ENCODE measurements around the gene ATM.

The ATM gene

DNA sequence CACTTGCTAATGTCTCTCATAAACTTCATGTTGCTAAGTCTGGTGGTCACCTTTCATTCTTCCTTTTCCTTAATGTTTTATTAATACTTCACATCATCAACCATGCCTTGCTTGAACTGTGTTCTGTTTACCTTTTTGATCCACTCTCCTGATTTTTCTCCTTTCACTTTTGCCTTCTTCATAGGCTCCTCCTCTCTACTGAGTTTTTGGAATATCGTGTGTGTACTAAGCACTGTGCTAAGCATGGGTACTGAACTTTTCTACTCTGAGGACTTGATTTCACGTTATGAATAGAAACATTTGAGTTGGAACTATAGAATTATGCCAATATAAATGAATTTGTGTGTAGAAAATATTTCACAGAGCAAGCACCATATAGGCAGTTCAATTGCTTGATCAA lies 90.6 kb downstream of the ATM start:
- H3K14ac ChIP-seq (ENCODE audit: low read length in 2 of 2) = no peak overlapping the region
- H2BK120ac ChIP-seq (ENCODE audit: low read depth, low read length) = no peak overlapping the region
- no peak overlapping the region for H3K4ac ChIP-seq (ENCODE audit: low read depth in 1 of 2, low read length in 2 of 2)
- no peaks in the 10 kb centered on the region for H3K9me3 ChIP-seq (ENCODE audit: control insufficient read depth, low read length)
- H3K4me3 ChIP-seq (ENCODE audit: insufficient read depth in 1 of 2, low read depth in 1 of 2, low read length in 2 of 2) = no peak overlapping the region
- no peak overlapping the region for H2BK12ac ChIP-seq (ENCODE audit: low read length in 2 of 2)
- H3K36me3 ChIP-seq (ENCODE audit: control insufficient read depth in 1 of 2, insufficient read depth in 2 of 2, low read depth in 1 of 2, low read length in 2 of 2) = peaks cover 12 to 86% of the 10 kb centered on the region in 2 experiments
- no peak overlapping the region for H3K4me2 ChIP-seq (ENCODE audit: low read length, poor library complexity, severe bottlenecking)
- H3K79me1 ChIP-seq (replicated peaks; ENCODE audit: low read length, poor library complexity, severe bottlenecking) = peaks cover 3% of the 10 kb centered on the region
- H4K91ac ChIP-seq (ENCODE audit: low read length) = no peak overlapping the region
- no peak for DNase-seq
- no CpG with 5 or more reads among the region's 2 CpGs for WGBS
- H4K8ac ChIP-seq (ENCODE audit: low read length) = no peak overlapping the region
- H2BK15ac ChIP-seq (ENCODE audit: low read depth, poor library complexity, severe bottlenecking) = no peak overlapping the region
- H3K9ac ChIP-seq (ENCODE audit: low read length) = no peak overlapping the region
- no peaks in the 10 kb centered on the region for H3K4me1 ChIP-seq (ENCODE audit: control insufficient read depth, insufficient read depth, low read depth, low read length)
- H2BK5ac ChIP-seq (ENCODE audit: low read depth, low read length, poor library complexity, severe bottlenecking) = no peak overlapping the region
- H3K18ac ChIP-seq (ENCODE audit: low read depth in 1 of 2, low read length in 2 of 2) = no peak overlapping the region
- H2AFZ ChIP-seq (ENCODE audit: low read depth, low read length) = no peak overlapping the region
- H3K23ac ChIP-seq (ENCODE audit: low read length in 2 of 2) = no peak overlapping the region
- no peaks in the 10 kb centered on the region for H3K27me3 ChIP-seq (ENCODE audit: control insufficient read depth in 1 of 2, insufficient read depth in 1 of 2, low read length in 2 of 2)
- H3K27ac ChIP-seq (ENCODE audit: low read length, poor library complexity, severe bottlenecking) = no peak overlapping the region
- H2AK5ac ChIP-seq (ENCODE audit: low read length, severe bottlenecking) = no peak overlapping the region

DNA sequence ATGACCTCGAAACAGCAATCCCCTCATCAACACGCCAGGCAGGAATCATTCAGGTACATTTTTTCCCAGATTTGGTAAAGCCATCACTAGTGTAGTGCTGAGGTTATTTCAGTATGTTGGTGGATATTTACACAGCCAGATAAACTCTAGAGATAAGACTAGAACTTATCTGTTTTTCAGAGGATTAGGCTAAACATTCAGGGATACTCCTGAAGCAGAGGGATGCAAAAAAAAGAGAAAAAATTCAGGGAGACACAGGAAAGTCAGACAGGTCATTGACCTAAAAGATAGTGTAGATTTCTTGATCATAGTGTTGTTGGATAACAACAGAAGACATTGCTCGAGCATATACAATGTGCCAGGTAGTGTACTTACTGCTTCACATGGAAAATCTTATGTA lies 93.2 kb downstream of the ATM start:
- Histone ChIP-seq H2BK120ac (ENCODE audit: low read depth, low read length) (no peak overlapping the region), H3K4ac (ENCODE audit: low read depth in 1 of 2, low read length in 2 of 2) (no peak overlapping the region), H2BK12ac (ENCODE audit: low read length in 2 of 2) (no peak overlapping the region), H3K14ac (ENCODE audit: low read length in 2 of 2) (no peak overlapping the region), H3K9ac (ENCODE audit: low read length) (no peak overlapping the region), H3K27ac (ENCODE audit: low read length, poor library complexity, severe bottlenecking) (no peak overlapping the region), H4K91ac (ENCODE audit: low read length) (no peak overlapping the region), H3K18ac (ENCODE audit: low read depth in 1 of 2, low read length in 2 of 2) (no peak overlapping the region), H2AFZ (ENCODE audit: low read depth, low read length) (no peak overlapping the region), H2BK5ac (ENCODE audit: low read depth, low read length, poor library complexity, severe bottlenecking) (no peak overlapping the region), H3K4me1 (ENCODE audit: control insufficient read depth, insufficient read depth, low read depth, low read length) (no peaks in the 10 kb centered on the region), H4K8ac (ENCODE audit: low read length) (no peak overlapping the region), H2AK5ac (ENCODE audit: low read length, severe bottlenecking) (no peak overlapping the region), H3K36me3 (ENCODE audit: control insufficient read depth in 1 of 2, insufficient read depth in 2 of 2, low read depth in 1 of 2, low read length in 2 of 2) (peaks cover 13 to 85% of the 10 kb centered on the region in 2 experiments), H3K23ac (ENCODE audit: low read length in 2 of 2) (no peak overlapping the region), H3K4me2 (ENCODE audit: low read length, poor library complexity, severe bottlenecking) (no peak overlapping the region), H2BK15ac (ENCODE audit: low read depth, poor library complexity, severe bottlenecking) (no peak overlapping the region), H3K79me1 (replicated peaks; ENCODE audit: low read length, poor library complexity, severe bottlenecking) (peaks cover 2% of the 10 kb centered on the region), H3K27me3 (ENCODE audit: control insufficient read depth in 1 of 2, insufficient read depth in 1 of 2, low read length in 2 of 2) (no peaks in the 10 kb centered on the region), H3K9me3 (ENCODE audit: control insufficient read depth, low read length) (no peaks in the 10 kb centered on the region), H3K4me3 (ENCODE audit: insufficient read depth in 1 of 2, low read depth in 1 of 2, low read length in 2 of 2) (no peak overlapping the region)
- 100% methylated on average over 1 of the region's 3 CpGs for WGBS
- DNase-seq = no peak

DNA sequence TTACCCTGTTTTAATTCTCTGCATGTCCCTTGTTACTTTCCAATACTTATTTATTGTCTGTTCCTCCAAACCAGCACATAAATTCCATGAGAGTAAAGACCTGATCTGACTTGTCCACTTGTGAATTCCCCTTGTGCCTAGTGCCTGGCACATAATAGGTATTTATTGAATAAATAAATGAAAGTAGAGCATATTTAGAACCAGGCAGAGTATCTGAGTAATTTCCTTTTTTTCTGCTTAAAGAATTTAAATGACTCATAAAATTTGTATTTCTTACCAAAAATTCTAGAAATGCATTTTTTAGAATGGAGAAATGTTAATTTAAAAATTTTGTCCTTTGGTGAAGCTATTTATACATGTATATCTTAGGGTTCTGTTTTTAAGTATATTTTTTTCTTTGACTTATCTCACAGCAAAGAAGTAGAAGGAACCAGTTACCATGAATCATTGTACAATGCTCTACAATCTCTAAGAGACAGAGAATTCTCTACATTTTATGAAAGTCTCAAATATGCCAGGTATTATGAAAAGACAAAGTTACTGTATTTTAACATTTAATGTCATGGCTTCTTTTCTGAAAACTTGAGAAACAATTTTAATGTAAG lies 96.8 kb downstream of the ATM start:
- H3K4me2 ChIP-seq (ENCODE audit: low read length, poor library complexity, severe bottlenecking) = no peak overlapping the region
- no peak overlapping the region for H2BK12ac ChIP-seq (ENCODE audit: low read length in 2 of 2)
- no peak overlapping the region for H3K23ac ChIP-seq (ENCODE audit: low read length in 2 of 2)
- no peaks in the 10 kb centered on the region for H3K4me1 ChIP-seq (ENCODE audit: control insufficient read depth, insufficient read depth, low read depth, low read length)
- H2BK15ac ChIP-seq (ENCODE audit: low read depth, poor library complexity, severe bottlenecking) = no peak overlapping the region
- H4K8ac ChIP-seq (ENCODE audit: low read length) = no peak overlapping the region
- H3K36me3 ChIP-seq (ENCODE audit: control insufficient read depth in 1 of 2, insufficient read depth in 2 of 2, low read depth in 1 of 2, low read length in 2 of 2) = peaks cover 18 to 75% of the 10 kb centered on the region in 2 experiments
- no peaks in the 10 kb centered on the region for H3K9me3 ChIP-seq (ENCODE audit: control insufficient read depth, low read length)
- H3K9ac ChIP-seq (ENCODE audit: low read length) = no peak overlapping the region
- H2BK120ac ChIP-seq (ENCODE audit: low read depth, low read length) = no peak overlapping the region
- H2AFZ ChIP-seq (ENCODE audit: low read depth, low read length) = no peak overlapping the region
- no peak overlapping the region for H3K4me3 ChIP-seq (ENCODE audit: insufficient read depth in 1 of 2, low read depth in 1 of 2, low read length in 2 of 2)
- no peak for DNase-seq
- H3K27ac ChIP-seq (ENCODE audit: low read length, poor library complexity, severe bottlenecking) = no peak overlapping the region
- no peak overlapping the region for H3K14ac ChIP-seq (ENCODE audit: low read length in 2 of 2)
- no peak overlapping the region for H4K91ac ChIP-seq (ENCODE audit: low read length)
- no peak overlapping the region for H2BK5ac ChIP-seq (ENCODE audit: low read depth, low read length, poor library complexity, severe bottlenecking)
- no peak overlapping the region for H3K4ac ChIP-seq (ENCODE audit: low read depth in 1 of 2, low read length in 2 of 2)
- H3K79me1 ChIP-seq (replicated peaks; ENCODE audit: low read length, poor library complexity, severe bottlenecking) = peaks cover 4% of the 10 kb centered on the region
- no peak overlapping the region for H2AK5ac ChIP-seq (ENCODE audit: low read length, severe bottlenecking)
- H3K27me3 ChIP-seq (ENCODE audit: control insufficient read depth in 1 of 2, insufficient read depth in 1 of 2, low read length in 2 of 2) = no peaks in the 10 kb centered on the region
- no peak overlapping the region for H3K18ac ChIP-seq (ENCODE audit: low read depth in 1 of 2, low read length in 2 of 2)

DNA sequence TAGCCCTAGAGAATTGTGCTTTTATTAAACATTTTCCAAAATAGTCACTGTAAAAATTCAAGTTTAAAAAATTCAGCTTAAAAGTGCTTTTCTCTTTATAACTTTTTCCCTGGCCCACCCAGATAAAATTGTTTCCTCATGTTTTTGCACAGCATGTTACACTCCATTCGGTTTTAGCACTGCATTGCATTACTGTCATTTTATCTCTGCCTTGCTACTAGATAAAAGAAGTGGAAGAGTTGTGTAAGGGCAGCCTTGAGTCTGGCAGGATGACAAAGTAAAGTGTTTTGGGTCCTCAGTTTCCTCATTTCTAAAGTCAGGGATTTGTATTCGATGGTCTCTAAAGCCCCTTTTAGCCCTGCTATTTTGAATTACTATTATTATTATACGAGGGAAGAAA lies 99.8 kb downstream of the ATM start:
- Histone ChIP-seq H4K91ac (ENCODE audit: low read length) (no peak overlapping the region), H2BK12ac (ENCODE audit: low read length in 2 of 2) (no peak overlapping the region), H4K8ac (ENCODE audit: low read length) (no peak overlapping the region), H3K9ac (ENCODE audit: low read length) (no peak overlapping the region), H3K27me3 (ENCODE audit: control insufficient read depth in 1 of 2, insufficient read depth in 1 of 2, low read length in 2 of 2) (no peaks in the 10 kb centered on the region), H3K4me3 (ENCODE audit: insufficient read depth in 1 of 2, low read depth in 1 of 2, low read length in 2 of 2) (no peak overlapping the region), H2BK15ac (ENCODE audit: low read depth, poor library complexity, severe bottlenecking) (no peak overlapping the region), H3K27ac (ENCODE audit: low read length, poor library complexity, severe bottlenecking) (no peak overlapping the region), H3K4me1 (ENCODE audit: control insufficient read depth, insufficient read depth, low read depth, low read length) (no peaks in the 10 kb centered on the region), H3K23ac (ENCODE audit: low read length in 2 of 2) (no peak overlapping the region), H3K14ac (ENCODE audit: low read length in 2 of 2) (no peak overlapping the region), H3K4ac (ENCODE audit: low read depth in 1 of 2, low read length in 2 of 2) (no peak overlapping the region), H3K9me3 (ENCODE audit: control insufficient read depth, low read length) (no peaks in the 10 kb centered on the region), H3K79me1 (replicated peaks; ENCODE audit: low read length, poor library complexity, severe bottlenecking) (peaks cover 4% of the 10 kb centered on the region), H2BK120ac (ENCODE audit: low read depth, low read length) (no peak overlapping the region), H2AFZ (ENCODE audit: low read depth, low read length) (no peak overlapping the region), H3K36me3 (ENCODE audit: control insufficient read depth in 1 of 2, insufficient read depth in 2 of 2, low read depth in 1 of 2, low read length in 2 of 2) (peaks cover 18 to 77% of the 10 kb centered on the region in 2 experiments), H3K18ac (ENCODE audit: low read depth in 1 of 2, low read length in 2 of 2) (no peak overlapping the region), H2BK5ac (ENCODE audit: low read depth, low read length, poor library complexity, severe bottlenecking) (no peak overlapping the region), H3K4me2 (ENCODE audit: low read length, poor library complexity, severe bottlenecking) (no peak overlapping the region), H2AK5ac (ENCODE audit: low read length, severe bottlenecking) (no peak overlapping the region)
- no peak for DNase-seq
- WGBS = no CpG with 5 or more reads among the region's 3 CpGs
